Upper lobe of left lung (tissue), 4 donors: Measurements from ENCODE around the gene NRROS.

Source experiments
- CTCF ChIP-seq, 6 experiments: fragments of 450-650 bp in 4 of 6; fragments of 200-600 bp in 2 of 6; sonication (generic) in 2 of 6; IDR thresholded peaks; one replicate each; pipeline ENCODE4 v1.5.1; 2016 to 2019; ENCODE audit warnings: antibody characterized with exemption in 6 of 6
- EP300 ChIP-seq, 4 donors: sonication (generic); formaldehyde crosslinking; IDR thresholded peaks; one replicate each; pipeline ENCODE4 v1.5.1; 2017; ENCODE audit warnings: antibody characterized with exemption in 4 of 4, control low read depth in 2 of 4
- POLR2A ChIP-seq, 4 donors: fragments of 450-650 bp; IDR thresholded peaks; one replicate each; pipeline ENCODE4 v1.5.1; 2016 to 2017; ENCODE audit warnings: antibody characterized with exemption in 4 of 4, mild to moderate bottlenecking in 2 of 4
- POLR2AphosphoS5 ChIP-seq, 2 donors: sonication (generic); formaldehyde crosslinking; IDR thresholded peaks; one replicate each; pipeline ENCODE4 v1.5.1; 2017; ENCODE audit warnings: antibody characterized with exemption in 2 of 2

GRCh38 chr3:196666001-196666867 lies 26.7 kb downstream of the NRROS start:
- no peak for TF ChIP-seq CTCF (IDR thresholded peaks at IDR 0.05)
- TF ChIP-seq EP300 (IDR thresholded peaks at IDR 0.05) = no peak
- no peak for TF ChIP-seq POLR2AphosphoS5 (IDR thresholded peaks at IDR 0.05)
- no peak for TF ChIP-seq POLR2A (IDR thresholded peaks at IDR 0.05)
